Measurements from ENCODE around the gene RASGRP3.

DNA sequence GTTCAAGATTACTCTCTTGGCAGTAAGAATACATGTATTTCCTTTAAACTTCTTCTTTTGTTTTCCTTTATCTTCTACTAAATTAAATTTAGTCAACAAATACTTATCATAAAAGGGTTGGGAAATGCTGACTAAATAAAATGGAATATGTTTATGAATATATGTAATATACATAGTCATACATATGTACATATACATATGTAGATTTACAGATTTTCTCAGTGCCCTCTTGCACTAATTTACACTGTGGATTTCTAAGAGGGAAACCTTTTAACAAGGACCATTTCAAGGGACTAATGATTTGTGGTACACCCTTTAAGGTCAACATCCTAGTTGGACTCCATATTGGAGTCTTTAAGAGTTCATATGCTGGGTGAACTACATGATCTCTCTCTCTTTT, 85.4 kb downstream of the RASGRP3 start:
- TF ChIP-seq, protein P1, sequence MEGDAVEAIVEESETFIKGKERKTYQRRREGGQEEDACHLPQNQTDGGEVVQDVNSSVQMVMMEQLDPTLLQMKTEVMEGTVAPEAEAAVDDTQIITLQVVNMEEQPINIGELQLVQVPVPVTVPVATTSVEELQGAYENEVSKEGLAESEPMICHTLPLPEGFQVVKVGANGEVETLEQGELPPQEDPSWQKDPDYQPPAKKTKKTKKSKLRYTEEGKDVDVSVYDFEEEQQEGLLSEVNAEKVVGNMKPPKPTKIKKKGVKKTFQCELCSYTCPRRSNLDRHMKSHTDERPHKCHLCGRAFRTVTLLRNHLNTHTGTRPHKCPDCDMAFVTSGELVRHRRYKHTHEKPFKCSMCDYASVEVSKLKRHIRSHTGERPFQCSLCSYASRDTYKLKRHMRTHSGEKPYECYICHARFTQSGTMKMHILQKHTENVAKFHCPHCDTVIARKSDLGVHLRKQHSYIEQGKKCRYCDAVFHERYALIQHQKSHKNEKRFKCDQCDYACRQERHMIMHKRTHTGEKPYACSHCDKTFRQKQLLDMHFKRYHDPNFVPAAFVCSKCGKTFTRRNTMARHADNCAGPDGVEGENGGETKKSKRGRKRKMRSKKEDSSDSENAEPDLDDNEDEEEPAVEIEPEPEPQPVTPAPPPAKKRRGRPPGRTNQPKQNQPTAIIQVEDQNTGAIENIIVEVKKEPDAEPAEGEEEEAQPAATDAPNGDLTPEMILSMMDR (conservative IDR thresholded peaks at IDR 0.05; ENCODE audit: low read depth, low read length): no peak
- no peak for TF ChIP-seq EZH2 (IDR thresholded peaks at IDR 0.05; ENCODE audit: borderline replicate concordance, low read depth, low read length, poor library complexity, severe bottlenecking)
